ENCODE results near the gene NOS2.

GRCh38 chr17:27808628-27809027 lies 8.3 kb upstream of the NOS2 start:
- TF ChIP-seq ZNF274 (IDR thresholded peaks at IDR 0.05; ENCODE audit: low read depth, low read length): no peak
- TF ChIP-seq YY1 (IDR thresholded peaks at IDR 0.05; ENCODE audit: insufficient read depth, insufficient read length): no peak
- no peak for TF ChIP-seq SUZ12 (IDR thresholded peaks at IDR 0.05; ENCODE audit: extremely low read depth, insufficient read depth, insufficient read length)
